Measurements from ENCODE around the gene TRIM3. TPM values are rescaled to one million over a fixed set of nuclear protein-coding genes. Genes with fewer than 3 reads are reported as not detected.

TRIM3 gene
- total and polyA plus RNA-seq, 2 of the 4 experiments (the other 2 are of a cell fraction): 13.8 to 22.3 TPM

- in situ Hi-C loops (cut with MboI; ENCODE audit: low sequenced_read_pairs): no loop called here
- CTCF ChIA-PET: no interaction called here
These were observed 16.0 kb downstream of the TRIM3 start for GRCh38 chr11:6457581-6458320.

More at GRCh38 chr11:6457581-6458320, 16.0 kb downstream of the TRIM3 start:
- no peak overlapping the region for H3K4ac ChIP-seq (ENCODE audit: low read depth, low read length)
- no peak overlapping the region for H3K27ac ChIP-seq (ENCODE audit: insufficient read depth, low read length)
- H3K79me1 ChIP-seq (ENCODE audit: low read depth in 1 of 2, low read length in 2 of 2): peaks cover 0 to 8% of the 10 kb centered on the region in 2 experiments; a peak in 1 of 4 replicates
- DNase-seq (no peak), ATAC-seq (ENCODE audit: low read depth) (no peak)
- no peak overlapping the region for H2BK20ac ChIP-seq (ENCODE audit: low read depth, low read length)
- H4K5ac ChIP-seq (ENCODE audit: low read depth, low read length): no peak overlapping the region
- H3K9me3 ChIP-seq (ENCODE audit: control insufficient read depth, insufficient read depth, low read length): no peaks in the 10 kb centered on the region
- no peak overlapping the region for H3K9ac ChIP-seq (ENCODE audit: low read depth, low read length)
- intact Hi-C loops (cut with micrococcal nuclease) (no loop called here), dilution Hi-C loops (cut with HindIII; ENCODE audit: low sequenced_read_pairs, unreplicated experiment) (no loop called here)
- BruUV-seq (replicated peaks): no TSS peak
- 0 out of 2 replicates have a peak, but pooled peaks cover 5% of the 10 kb centered on the region for H4K20me1 ChIP-seq (ENCODE audit: insufficient read depth, low read length)
- no peak overlapping the region for H2AK5ac ChIP-seq (ENCODE audit: low read depth, low read length)
- no peak overlapping the region for H3K4me3 ChIP-seq (ENCODE audit: insufficient read depth, low read depth, low read length)
- H4K91ac ChIP-seq (ENCODE audit: insufficient read depth, low read depth, low read length): no peak overlapping the region
- no peak overlapping the region for H3K18ac ChIP-seq (ENCODE audit: low read depth, low read length)
- H3K56ac ChIP-seq (ENCODE audit: extremely low read depth, insufficient read depth, low read length): no peak overlapping the region
- no peak overlapping the region for H2AFZ ChIP-seq (replicated peaks; ENCODE audit: low read length, poor library complexity)
- peaks cover 51% of the 10 kb centered on the region for H3K36me3 ChIP-seq (ENCODE audit: control insufficient read depth, insufficient read depth, low read length)
- H2BK15ac ChIP-seq (ENCODE audit: low read depth, low read length): no peak overlapping the region
- H3K4me1 ChIP-seq (ENCODE audit: control insufficient read depth, insufficient read depth, low read length): no peaks in the 10 kb centered on the region
- H2BK120ac ChIP-seq (ENCODE audit: low read depth, low read length): no peak overlapping the region
- H3K9me1 ChIP-seq (ENCODE audit: insufficient read depth, low read length): peaks cover 4% of the 10 kb centered on the region; the same call in 1 of the 2 replicates
- no peak overlapping the region for H3K14ac ChIP-seq (replicated peaks; ENCODE audit: low read depth, low read length)
- H2AK9ac ChIP-seq (replicated peaks; ENCODE audit: low read depth, low read length, poor library complexity): no peak overlapping the region
- no peak for TF ChIP-seq POLR2A (IDR thresholded peaks at IDR 0.05; ENCODE audit: low read depth, low read length)
- no peak for TF ChIP-seq FOS (IDR thresholded peaks at IDR 0.05; ENCODE audit: low read depth, low read length)
- TF ChIP-seq RFX5 (IDR thresholded peaks at IDR 0.05; ENCODE audit: low read depth, low read length): no peak
- TF ChIP-seq CHD1 (IDR thresholded peaks at IDR 0.05; ENCODE audit: low read depth, low read length): no peak
- no peak for TF ChIP-seq CEBPB (IDR thresholded peaks at IDR 0.05; ENCODE audit: low read depth, low read length)
- no peak for TF ChIP-seq BHLHE40 (IDR thresholded peaks at IDR 0.05; ENCODE audit: low read depth, low read length)
- POLR2A ChIA-PET (ENCODE audit: unreplicated experiment): no interaction called here
- H4K8ac ChIP-seq (ENCODE audit: low read depth in 2 of 2, low read length in 2 of 2): no peak overlapping the region
- H3K23ac ChIP-seq (ENCODE audit: low read depth, low read length): no peak overlapping the region
- no peaks in the 10 kb centered on the region for H3K27me3 ChIP-seq (ENCODE audit: control insufficient read depth, insufficient read depth, low read length)
- H3K4me2 ChIP-seq (ENCODE audit: low read depth, low read length): no peak overlapping the region
- 86% methylated on average over 4 of the region's 26 CpGs; no CpG with 5 or more reads in 1 of the 2 experiments for WGBS, 2 experiments (ENCODE audit: extremely low coverage in 2 of 2, insufficient read length in 1 of 2)
- no peak overlapping the region for H2BK5ac ChIP-seq (ENCODE audit: low read depth, low read length, poor library complexity, severe bottlenecking)
